GM13977 (cell line): ENCODE results near the gene ITSN1.
"Not testable (repeated sequence)": the region's sequence is repeated elsewhere in the genome, so short reads cannot be mapped to it uniquely, and the experiment has no call there.

Experiments
- DNase-seq: peaks from one replicate; pipeline ENCODE4 v3.0.0; 2012; ENCODE audit warnings: low spot score
- CTCF ChIP-seq: IDR thresholded peaks from 2 replicates; pipeline ENCODE4 v1.5.1; 2012; ENCODE audit warnings: mild to moderate bottlenecking, control low read depth; ENCODE audit not compliant: insufficient read depth; ENCODE audit errors: extremely low read depth, missing control alignments
- in situ Hi-C: fragments of 300-500 bp; cut with MboI; formaldehyde crosslinking; loops from one replicate; pipeline ENCODE4 v1.12.0; 2022; ENCODE audit warnings: low sequenced_read_pairs, low pct_unique_long_range_greater_than_20kb, mixed read lengths, inconsistent platforms; ENCODE audit not compliant: unreplicated experiment

Gene ITSN1

GRCh38 chr21:33642027-33642895, at the start of gene ITSN1:
TSS of gene ITSN1 (plus strand) at chr21:33642501. CDS start at chr21:33718829, 76,328 bp downstream.
- peak; percentile 97 for DNase-seq
- in situ Hi-C loops: no loop called here
- TF ChIP-seq CTCF: no peak

DNA sequence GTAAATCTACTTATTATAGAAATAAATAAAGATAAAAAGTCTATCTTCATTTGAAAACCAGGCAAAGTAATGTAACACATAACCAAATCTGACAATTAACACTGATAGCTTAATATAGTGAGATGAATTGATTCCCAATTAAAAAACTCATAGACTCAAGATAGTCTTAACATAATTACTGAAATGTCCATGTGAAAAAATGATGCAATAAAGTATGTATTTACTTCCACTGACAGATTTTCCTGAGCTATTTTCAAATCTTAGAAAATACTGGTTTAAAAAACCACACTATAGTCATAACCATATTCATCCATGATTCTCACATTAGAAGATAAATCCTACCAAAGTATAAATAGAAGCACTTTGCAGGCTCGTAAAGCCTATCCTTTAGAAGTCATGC, 44.2 kb upstream of the ITSN1 start:
- in situ Hi-C loops: no loop called here
- TF ChIP-seq CTCF: no peak

DNA sequence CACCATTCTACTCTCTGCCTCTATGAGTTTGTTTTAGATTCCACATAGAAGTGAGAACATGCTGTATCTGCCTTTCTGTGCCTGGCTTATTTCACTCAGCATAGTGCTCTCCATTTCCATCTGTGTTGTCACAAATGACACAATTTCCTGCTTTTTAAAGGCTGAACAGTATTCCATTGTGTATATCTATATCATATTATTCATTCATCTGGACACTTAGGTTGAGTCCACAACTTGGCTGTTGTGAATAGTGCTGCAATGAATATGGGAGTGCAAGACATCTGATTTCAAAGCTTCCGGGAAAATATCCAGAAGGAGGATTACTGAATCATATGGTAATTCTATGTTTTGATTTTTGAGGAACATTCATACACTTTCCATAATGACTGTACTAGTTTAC, 33.7 kb upstream of the ITSN1 start:
- in situ Hi-C loops: no loop called here
- DNase-seq: no peak
- no peak for TF ChIP-seq CTCF

More for the DNA sequence above, 44.2 kb upstream of the ITSN1 start:
- no peak for DNase-seq

DNA sequence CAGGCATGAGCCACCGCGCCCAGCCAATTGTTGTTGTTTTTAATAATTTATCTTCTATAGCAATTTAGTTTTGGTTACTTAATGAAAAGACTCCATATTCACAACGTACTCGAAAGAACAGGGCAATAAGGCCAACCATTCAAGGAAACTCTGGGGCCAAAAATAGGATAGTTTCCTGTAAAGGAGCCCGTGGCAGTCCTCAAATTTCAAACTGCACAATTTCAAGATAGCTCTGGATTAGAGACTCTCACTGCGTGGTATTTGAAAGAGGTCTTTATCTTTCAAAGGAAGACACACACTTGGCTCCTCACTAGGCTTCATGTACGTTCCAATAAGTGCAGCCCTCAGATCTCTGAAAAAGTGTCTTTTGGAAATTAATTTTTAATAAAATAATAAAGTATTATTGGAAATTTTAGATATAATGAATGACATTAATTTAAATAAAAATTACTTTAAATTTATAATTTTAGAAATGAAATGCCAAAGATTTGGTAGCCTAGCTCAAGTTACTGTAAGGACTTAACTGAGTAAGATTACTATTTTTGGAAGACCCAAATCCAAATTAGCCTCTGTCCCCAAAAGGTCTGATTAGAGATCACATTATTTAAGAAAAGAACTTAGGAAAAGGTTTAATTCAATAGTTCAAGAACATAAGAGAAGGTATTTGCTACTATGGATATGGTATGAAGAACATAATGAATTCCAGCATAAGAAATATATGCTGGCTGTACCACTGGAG, 31.1 kb upstream of the ITSN1 start:
- TF ChIP-seq CTCF: no peak
- in situ Hi-C loops: no loop called here
- no peak for DNase-seq

DNA sequence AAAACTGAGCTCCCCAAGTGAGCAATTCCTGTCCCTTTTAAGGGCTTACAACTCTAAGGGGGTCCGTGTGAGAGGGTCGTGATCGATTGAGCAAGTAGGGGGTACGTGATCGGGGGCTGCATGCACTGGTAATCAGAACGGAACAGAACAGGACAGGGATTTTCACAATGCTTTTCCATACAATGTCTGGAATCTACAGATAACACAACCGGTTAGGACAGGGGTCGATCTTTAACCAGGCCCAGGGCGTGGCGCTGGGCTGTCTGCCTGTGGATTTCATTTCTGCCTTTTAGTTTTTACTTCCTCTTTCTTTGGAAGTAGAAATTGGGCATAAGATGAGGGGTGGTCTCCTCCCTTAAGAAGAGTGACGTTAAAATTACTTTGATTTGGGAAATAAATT, 24.7 kb upstream of the ITSN1 start:
- in situ Hi-C loops: not testable (repeated sequence)

GRCh38 chr21:33618407-33618806, 23.9 kb upstream of the ITSN1 start:
- in situ Hi-C loops: no loop called here
- DNase-seq: no peak
- no peak for TF ChIP-seq CTCF

More for the DNA sequence above, 24.7 kb upstream of the ITSN1 start:
- DNase-seq: not testable (repeated sequence)

GRCh38 chr21:33619726-33620125, 22.6 kb upstream of the ITSN1 start:
- no peak for DNase-seq
- in situ Hi-C loops: no loop called here
- TF ChIP-seq CTCF: no peak
